GM19395 (cell line): Measurements from ENCODE around the gene ZCWPW2.

ENCODE experiments used
- ATAC-seq: cut with Tn5 transposase; IDR thresholded peaks from one replicate; pipeline ENCODE4 v1.9.1; 2021; ENCODE audit warnings: mild to moderate bottlenecking, moderate library complexity; ENCODE audit not compliant: unreplicated experiment

The ZCWPW2 gene

DNA sequence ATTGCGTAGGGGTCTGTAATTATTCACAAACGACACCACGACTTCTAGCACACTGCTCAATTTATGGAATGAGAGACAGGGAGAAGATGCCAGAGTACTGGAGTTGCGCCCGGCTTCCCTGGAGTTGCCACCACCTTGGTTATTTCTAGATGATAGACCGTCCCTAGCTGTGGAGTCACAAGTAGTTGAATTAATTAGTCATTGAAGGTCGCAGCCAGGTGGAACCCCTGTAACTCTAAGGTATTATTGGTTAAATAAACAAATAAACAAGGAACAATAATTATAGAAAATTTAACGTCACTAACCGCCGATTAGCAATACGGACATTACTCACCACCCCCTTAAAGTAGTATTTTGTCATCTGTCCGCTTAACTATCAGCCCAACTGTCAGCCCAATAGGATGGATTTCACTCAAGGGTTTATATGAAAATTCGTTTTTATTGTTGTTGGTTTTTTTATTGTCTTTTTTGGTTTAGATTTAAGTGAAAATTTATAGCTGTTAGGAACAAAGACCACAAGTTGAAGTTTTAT, 1.0 kb downstream of the ZCWPW2 start:
- peak; percentile 8 for ATAC-seq

DNA sequence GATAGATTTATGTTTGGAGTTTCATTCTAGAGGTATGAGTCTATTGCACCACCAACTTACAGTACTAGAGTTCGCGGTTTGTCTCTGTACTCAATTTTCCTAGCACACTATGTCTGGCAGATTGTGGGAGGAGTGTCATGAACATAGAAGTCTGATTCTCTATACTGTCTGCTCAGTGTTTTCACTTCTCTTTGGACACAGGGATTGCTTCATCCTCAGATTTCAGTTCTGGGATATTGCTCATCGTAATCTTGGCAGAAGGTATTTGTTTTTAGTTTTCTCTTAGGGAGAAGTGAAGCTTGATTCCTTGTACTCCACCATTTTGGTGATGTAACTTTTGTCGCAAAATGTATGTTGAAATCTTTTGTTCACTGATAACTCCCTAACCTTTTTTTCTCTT, 27.9 kb downstream of the ZCWPW2 start:
- no peak for ATAC-seq

DNA sequence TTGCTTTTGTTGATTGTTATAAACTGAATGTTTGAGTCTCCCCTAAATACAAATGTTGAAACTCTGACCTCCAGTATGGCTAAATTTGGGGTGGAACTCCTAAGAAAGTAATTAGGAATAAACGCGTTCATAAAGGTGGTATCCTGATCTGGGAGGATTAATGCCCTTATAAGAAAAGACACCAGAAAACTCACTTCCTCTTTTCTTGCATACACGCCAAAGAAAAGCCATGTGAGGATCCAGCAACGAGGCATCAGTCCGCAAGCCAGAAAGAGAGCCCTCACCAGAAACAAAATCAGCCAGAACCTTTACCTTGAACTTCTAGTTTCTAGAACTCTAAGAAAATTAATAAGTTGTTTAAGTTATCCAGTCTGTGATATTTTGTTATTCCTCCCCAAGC, 37.5 kb downstream of the ZCWPW2 start:
- ATAC-seq: no peak

DNA sequence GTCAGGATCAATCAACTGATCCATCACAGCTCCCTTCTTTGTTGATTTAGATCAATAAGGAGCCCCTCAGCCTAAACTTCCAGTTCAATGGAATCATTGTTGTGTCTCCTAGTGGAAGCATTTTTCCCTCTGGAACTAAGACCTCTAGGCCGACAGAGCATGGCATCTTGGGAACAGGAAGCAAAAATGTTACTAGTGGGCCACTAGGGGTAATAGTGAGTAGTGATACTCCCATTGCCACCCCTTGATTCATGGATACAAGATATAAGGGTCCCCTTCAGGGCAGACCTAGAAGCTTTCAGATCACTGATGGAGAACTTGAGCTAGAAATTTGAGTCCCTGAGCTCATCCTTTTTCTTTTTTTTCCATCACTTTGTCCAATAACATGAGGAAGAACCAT, 40.5 kb downstream of the ZCWPW2 start:
- ATAC-seq: no peak

DNA sequence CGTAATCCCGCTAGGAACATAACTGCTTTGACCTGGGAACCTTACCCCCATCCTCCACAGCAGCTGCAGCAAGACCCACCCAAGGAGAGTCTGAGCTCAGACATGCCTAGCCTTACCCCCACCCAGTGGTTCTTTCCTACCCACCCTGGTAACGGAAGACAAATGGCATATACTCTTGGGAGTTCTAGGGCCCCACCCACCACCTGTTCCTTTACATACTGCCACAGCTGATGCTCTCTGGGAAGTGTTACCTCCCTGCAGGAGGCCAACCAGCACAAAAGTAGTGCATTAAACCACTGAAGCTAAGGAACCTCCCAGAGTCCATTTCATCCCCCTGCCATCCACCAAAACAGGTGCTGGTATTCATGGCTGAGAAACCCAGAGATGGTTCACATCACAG, 50.7 kb downstream of the ZCWPW2 start:
- no peak for ATAC-seq

DNA sequence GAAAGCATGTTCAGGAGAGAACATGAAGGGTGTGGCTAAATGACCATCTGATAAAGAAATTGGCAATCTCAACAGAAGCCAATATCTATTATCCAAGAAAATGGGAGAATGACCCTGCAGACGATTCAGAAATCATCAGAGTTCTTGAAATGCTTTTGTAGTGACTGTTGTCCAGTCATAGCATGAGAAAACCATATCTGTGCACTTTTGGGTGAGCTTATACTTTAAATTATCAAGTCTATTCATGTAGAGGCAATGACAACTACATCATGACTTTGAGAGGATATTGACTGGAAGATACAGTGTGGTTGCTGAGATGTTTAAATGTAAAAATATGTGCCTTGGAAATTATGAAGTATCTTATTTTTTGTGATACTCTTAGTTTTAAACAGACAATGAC, 57.7 kb downstream of the ZCWPW2 start:
- ATAC-seq: no peak

DNA sequence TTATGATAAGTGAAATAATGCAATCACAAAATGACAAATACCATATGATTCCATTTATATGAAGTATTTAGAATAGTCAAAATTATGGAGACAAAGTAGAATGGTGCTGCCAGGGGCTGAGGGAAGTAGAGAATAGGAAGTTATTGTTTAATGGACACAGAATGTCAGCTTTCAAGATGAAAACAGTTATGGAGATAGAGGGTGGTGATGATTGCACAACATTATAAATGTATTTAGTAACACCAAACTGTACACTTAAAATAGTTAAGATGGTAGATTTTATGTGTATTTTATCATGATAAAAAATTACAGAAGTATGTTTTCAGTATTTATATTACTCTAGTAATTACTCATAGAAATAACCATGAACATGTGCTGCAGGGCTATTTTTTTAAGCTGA, 100.9 kb downstream of the ZCWPW2 start:
- no peak for ATAC-seq

DNA sequence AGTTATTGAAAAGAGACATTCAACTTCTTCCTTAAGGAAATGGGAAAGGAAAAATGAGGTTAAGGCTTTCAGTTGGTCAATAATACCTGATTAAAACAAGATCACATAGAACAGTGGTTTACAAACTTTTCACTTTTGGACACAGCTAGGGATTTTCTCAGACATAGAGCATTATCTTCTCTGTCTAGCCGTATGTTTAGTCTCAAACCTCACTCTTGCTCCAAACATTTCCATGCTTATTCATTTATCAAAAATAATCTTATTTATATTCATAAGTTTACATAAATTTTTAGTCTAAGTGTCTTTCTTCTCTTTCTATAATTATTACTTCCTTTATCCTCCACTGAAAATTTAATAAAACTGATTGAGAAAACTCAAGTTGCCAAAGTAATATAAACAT, 114.3 kb downstream of the ZCWPW2 start:
- ATAC-seq: no peak

DNA sequence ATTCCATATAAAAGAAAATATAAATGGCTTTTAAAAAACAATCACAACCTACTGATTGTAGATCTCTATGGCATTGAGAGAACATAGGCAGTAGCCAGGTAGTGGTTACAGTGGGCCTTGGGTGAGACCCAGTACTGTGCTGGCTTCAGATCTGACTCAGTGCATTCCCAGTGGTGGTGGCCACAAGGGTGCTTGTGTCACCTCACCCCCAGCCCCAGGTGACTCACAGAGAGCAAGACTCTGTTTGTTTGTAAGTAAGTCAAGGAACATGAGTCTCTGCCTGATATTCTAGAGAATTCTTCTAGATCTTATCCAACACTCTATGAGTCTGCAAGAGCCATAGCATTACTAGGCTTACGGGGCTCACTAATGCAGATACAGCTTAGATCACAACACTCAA, 118.9 kb downstream of the ZCWPW2 start:
- no peak for ATAC-seq

DNA sequence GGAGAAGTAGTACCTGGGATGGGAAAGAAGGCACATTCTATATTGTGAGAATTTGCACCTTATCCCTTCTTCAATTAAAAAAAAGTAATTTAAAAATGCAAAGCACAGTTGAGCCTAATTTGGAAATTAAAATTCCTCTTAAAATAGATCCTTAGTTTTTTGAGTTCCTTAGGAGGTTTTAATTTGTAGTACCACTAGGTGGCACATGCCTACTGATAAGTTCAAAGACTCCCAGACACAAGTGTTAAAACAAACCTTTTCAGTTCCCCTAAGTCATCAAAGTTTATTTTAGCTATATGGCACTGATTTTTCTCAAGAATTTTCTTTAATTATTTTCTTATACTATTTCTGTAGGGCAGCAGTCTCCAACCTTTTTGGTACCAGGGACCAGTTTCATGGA, 127.7 kb downstream of the ZCWPW2 start:
- ATAC-seq: no peak

DNA sequence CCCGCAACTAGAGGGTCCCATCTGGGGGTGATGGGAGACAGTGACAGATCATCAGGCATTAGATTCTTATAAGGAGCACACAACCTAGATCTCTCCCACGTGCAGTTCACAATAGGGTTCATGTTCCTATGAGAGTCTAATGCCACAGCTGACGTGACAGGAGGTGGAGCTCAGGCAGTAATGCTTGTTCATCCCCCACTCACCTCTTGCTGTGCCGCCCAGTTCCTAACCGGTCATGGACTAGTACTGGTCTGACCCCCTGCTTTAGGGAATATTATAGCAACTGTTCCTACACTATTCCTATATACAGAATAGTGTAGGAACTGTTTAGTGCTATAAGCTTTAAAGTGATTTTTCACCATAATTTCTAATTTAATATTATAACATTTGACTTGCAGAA, 128.2 kb downstream of the ZCWPW2 start:
- no peak for ATAC-seq

DNA sequence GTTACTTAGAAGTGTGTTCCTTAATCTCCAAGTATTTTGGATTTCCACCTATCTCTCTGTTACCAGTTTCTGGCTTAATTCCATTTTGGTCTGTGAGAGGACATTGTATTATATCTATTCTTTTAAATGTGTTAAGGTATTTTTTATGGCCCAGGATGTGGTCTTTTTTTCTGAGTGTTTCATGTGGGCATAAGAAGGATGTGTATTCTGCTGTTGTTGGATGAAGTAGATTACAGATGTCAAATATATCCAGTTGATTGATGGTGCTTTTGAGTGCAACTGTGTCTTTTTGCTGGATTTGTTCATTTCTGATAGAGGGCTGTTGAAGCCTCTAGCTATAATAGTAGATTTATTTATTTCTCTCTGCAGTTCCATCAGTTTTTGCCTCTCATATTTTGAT, 136.6 kb downstream of the ZCWPW2 start:
- ATAC-seq: no peak

DNA sequence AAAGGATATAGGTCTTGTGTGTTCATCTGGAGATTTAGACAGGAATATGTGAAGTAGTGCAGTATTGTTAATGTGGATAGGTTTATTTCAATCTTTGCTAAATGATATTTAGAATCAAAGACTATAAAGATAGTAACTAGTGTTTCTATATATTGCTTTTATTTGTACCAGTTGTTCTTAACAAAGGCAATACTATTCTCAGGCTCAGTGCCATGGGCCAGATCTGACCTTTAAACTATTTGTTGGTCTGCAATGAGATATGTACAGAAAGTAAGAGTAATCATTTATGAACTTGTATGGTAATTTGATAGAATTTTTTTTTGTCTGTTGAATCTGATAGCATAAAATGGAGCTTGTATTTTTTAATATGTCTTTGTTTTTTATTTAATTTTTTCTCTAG, 146.8 kb downstream of the ZCWPW2 start:
- ATAC-seq: no peak

DNA sequence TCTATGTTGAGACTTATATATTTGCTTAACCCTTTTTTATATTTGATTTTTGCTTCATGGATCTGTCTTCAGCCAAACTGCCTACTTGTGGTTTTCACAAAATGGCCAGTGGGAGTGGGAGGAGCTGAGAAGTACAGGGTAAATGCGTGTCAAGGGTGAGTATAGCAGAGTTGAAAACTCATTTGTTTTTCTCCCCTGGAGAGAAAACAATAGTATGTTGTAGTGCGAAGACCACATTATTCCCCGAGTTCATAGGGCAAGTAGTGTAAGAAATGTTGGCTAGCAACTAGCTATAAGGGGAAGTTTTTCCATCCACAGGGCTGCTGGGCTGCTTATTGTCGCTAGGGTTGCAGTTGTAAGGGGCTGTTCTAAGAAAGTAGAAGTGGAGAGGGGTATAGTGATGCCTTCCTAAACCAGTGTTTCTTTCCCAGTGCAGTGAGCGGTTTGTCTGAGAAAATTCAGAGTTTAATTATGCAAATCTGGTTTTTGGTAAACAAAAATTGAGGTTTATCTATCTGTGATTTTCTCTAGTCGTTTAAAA, 153.9 kb downstream of the ZCWPW2 start:
- no peak for ATAC-seq

DNA sequence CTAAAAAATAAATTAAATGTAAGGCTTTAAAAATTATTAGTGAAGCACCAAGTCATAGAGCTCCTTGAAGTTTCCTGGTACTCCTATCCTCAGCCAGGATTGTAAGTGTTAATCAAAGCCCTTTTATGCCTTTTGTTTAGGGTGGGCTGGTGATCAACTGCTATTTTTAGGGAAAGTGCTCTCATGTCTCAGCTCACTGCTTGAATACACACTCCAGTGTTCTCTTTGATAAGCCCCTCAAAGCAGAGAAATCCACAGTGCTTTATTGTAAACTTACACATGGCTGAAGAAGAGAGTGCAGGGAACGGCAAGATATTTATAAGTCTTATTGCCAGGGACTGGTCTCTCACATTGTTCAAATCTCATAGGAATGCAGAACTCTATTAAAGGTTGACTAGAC, 156.5 kb downstream of the ZCWPW2 start:
- ATAC-seq: no peak

DNA sequence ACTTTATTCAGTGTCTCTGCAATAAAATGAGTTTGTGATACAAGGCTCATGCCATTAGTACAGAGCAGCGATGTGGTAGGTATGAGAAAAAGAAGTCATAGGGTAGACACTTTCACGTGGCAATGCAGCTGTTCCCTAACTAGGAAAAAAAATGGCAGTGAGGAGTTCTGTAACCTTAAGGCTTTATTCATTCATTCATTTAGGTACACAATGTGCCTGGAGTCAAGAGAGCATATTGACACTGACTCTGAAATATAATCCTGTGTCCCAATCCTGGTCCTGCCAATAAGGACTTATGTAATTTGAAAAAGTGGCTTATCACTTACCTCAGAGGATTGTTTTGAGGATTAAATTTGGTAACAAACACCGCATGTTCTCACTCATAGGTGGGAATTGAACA, 173.1 kb downstream of the ZCWPW2 start:
- ATAC-seq: no peak

DNA sequence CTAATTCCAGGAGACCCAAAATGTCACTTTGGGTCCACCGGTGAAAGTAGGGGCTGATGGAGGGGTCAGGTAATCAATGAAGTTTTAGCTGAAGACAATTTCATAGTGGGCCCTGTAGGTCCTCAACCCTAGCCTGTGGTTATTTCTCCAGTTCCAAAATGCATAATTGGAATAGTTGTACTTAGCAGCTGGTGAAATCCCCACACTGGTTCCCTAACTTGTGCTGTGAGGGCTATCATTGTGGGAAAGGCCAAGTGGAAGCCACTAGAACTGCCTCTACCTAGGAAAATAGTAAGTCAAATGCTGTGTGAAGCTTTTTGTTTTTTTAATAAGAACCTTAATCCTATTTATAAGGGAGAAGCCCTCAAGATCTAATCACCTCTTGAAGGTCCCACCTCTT, 193.8 kb downstream of the ZCWPW2 start:
- ATAC-seq: no peak

DNA sequence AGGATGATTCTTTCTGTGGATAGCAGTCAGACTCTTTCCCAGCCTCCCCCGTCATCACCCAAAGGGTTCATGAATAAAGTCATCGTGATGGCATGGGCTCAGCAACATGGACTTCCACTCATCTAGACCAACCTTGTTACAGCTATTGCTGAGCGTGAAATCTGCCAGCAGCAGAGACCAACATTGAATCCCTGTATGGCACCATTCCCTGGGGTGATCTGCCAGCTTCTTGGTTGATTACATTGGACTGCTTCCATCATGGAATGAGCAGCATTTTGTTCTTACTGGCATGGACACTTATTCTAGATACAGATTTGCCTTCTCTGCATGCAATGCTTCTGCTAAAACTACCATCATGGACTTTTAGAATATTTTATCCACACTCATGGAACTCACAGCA, 195.7 kb downstream of the ZCWPW2 start:
- ATAC-seq: no peak

DNA sequence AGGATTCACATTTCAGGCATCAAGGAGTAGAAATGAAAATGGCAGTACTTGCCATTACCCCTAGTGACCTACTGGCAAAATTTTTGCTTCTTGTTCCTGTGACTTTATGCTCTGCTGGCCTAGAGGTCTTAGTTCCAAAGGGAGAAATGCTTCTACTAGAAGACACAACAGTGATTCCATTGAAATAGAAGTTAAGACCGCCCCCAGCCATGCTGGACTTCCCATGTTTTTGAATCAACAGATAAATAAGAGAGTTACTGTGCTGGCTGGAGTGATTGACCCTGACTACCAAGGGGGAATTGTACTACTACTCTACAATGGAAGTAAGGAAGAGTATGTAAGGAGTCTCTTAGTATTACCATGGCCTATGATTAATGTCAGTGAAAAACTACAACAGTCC, 196.3 kb downstream of the ZCWPW2 start:
- ATAC-seq: no peak

DNA sequence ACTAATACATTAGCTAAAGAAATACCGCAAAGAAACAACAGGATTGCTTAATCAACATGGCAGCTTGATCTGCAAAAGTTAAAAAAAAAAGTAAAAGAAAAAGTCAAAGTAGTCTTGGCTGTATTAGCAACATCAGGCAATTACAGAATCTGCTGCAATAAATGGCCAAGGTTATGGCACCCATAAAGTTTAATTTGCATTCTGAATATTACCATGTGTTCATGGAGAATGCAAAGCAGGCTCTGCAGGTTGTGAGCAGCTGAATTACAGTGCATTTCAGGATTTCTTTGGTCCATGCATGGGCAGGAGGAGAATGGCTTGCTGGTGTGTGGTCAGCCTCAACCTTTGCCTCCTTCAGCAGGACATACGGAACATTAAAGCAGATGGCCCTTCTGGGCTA, 199.2 kb downstream of the ZCWPW2 start:
- ATAC-seq: no peak

DNA sequence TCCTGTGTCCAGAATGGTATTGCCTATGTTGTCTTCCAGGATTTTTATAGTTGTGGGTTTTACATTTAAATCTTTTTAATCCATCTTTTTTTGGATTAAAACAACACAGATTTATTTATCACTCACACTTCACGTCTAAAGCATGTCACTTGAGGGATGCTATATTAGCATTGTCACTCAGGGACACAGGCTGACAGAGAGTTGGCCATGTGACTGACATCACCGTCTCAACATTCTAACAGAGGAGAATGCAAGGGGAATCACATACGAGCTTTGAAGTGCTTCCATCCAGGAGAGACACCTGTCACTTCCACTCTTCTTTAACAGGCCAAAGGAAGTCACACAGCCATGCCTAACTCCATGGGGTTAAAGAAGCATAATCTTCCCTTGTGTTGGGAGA, 204.7 kb downstream of the ZCWPW2 start:
- no peak for ATAC-seq

DNA sequence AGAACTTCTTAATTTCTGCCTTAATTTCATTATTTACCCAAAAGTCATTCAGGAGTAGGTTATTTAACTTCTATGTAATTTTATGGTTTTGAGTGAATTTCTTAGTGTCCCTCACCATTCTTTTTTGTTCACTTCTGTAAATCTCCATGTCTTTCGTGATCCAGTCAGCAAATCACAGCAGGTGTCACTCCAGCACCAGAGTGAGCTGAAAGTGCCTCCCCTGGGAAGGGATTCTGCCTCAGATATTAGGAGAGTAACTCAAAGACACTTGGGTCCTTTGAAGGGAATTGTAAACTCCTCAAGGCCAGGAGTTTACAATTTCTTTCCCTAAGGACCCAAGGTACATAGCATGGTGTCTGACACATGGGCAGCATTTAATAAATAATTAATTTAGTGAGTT, 207.7 kb downstream of the ZCWPW2 start:
- no peak for ATAC-seq

DNA sequence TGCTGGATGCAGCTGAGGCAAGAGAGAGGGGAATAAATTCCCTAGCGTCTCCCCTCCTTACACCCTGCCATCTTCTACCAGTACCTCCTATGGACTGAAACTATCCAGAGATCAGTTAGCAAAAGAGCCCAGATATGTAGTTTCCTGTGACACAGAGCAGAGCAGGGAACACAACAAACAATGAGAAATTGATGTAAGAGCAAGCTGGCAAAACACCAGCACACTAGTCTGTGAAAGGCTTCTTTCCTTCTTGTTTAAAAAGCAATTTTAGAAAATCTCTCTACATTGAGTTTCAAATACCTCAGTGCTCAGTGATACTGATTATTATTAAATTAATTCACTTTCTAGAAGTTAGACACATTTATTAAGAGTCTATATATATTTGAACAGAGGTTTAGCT, 215.7 kb downstream of the ZCWPW2 start:
- no peak for ATAC-seq

DNA sequence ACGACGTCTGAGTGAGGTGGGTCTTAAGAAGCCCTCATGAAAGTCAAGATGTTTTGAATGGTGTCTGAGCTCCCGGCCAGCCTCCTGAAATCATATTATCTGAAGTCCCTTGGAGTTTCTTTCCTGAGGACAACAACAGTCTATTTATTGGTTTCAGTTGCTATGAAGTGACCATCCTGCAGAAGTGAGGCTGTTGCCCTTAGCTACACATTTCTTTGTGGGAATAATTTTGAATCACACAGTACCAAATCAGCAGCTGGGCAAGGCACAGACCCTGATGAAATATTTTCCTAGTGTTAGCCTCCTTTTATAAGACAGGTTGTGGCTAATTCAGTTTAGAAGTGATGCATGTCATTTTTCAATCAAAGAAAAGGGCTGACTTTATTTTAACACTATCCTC, 220.8 kb downstream of the ZCWPW2 start:
- ATAC-seq: no peak
